K562 (cell line): Measurements from ENCODE around the gene NCOA6.

ENCODE experiments used
- KDM1A ChIP-seq, 2 experiments: fragments of 450-650 bp; IDR thresholded peaks; 2 replicates each; pipeline ENCODE4 v1.6.1; 2016; ENCODE audit warnings: mild to moderate bottlenecking in 2 of 2
- TF ChIP-seq, protein P1 (sequence below): sonication (generic); formaldehyde crosslinking; IDR thresholded peaks from 2 replicates; pipeline ENCODE4 v1.8.0; 2022; ENCODE audit warnings: mild to moderate bottlenecking, missing genetic modification reagents, borderline replicate concordance

DNA sequence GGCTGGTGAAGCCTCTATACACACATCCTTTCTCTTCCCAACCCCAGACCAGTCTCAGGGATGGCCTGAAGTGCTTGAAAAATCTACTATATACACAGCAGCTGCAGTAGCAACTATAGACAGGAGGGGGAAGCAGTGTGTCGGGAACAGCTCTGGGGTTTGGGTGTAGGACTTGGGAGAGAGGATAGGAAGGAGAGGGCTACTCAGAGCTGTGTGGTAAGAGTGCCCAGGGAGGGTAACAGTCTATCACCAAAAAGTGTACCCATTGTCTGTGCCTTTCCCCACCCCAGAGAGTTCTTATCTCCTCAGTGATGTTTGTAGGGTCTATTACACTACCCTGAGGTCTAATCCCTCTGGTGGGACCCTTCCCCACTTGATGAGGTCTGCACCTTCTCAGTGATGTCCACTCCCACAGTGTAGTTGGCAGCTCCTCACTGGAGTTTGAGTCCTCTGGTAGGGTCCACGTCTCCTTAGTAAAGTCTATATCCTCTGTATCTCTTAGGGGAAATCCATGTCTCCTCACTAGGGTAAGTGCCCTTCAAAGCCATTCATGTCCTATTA lies 48.7 kb upstream of the NCOA6 start:
- TF ChIP-seq, protein P1, sequence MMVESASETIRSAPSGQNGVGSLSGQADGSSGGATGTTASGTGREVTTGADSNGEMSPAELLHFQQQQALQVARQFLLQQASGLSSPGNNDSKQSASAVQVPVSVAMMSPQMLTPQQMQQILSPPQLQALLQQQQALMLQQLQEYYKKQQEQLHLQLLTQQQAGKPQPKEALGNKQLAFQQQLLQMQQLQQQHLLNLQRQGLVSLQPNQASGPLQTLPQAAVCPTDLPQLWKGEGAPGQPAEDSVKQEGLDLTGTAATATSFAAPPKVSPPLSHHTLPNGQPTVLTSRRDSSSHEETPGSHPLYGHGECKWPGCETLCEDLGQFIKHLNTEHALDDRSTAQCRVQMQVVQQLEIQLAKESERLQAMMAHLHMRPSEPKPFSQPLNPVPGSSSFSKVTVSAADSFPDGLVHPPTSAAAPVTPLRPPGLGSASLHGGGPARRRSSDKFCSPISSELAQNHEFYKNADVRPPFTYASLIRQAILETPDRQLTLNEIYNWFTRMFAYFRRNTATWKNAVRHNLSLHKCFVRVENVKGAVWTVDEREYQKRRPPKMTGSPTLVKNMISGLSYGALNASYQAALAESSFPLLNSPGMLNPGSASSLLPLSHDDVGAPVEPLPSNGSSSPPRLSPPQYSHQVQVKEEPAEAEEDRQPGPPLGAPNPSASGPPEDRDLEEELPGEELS (CRISPR knock-in tag): no peak
- no peak for TF ChIP-seq KDM1A (IDR thresholded peaks at IDR 0.05)
